Liver (tissue), 3 donors: ENCODE data around the gene MCCC1.

Source experiments
- RAD21 ChIP-seq, 2 donors: IDR thresholded peaks; 2 replicates each; pipeline ENCODE4 v1.6.1; 2016; ENCODE audit warnings: antibody characterized with exemption in 2 of 2, mild to moderate bottlenecking in 2 of 2
- RXRA ChIP-seq, 2 donors: IDR thresholded peaks; 2 replicates each; pipeline ENCODE4 v1.6.1; 2017 to 2018; ENCODE audit warnings: antibody characterized with exemption in 2 of 2, mild to moderate bottlenecking in 1 of 2
- YY1 ChIP-seq: IDR thresholded peaks from 2 replicates; pipeline ENCODE4 v1.6.1; 2016; ENCODE audit warnings: antibody characterized with exemption, mild to moderate bottlenecking
- TF ChIP-seq, protein P1 (sequence below): fragments of 150-350 bp; IDR thresholded peaks from 2 replicates; pipeline ENCODE4 v1.5.1; 2017; ENCODE audit warnings: improper control_type of control experiment, low read depth, low read length; ENCODE audit not compliant: missing input control
- TF ChIP-seq, protein P2 (sequence below): IDR thresholded peaks from 2 replicates; pipeline ENCODE4 v1.6.1; 2016; ENCODE audit warnings: antibody characterized with exemption
- donor health status: healthy.
- donor health status: healthy.

DNA sequence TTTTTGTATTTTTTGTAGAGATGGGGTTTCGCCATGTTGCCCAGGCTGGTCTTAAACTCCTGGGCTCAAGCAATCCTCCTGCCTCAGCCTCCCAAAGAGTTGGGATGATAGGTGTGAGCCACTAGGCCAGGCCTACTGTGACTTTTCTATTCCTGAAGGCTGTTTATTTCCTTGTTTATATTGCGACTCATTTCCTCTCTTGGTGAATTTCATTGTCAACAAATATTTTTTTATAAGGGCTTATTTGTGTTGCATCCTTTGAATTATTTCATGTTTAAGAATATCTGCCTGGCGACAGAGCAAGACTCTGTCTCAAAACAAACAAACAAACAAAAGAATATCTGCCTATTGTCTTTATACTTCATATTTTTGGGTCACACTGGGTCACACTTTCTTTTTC lies 29.4 kb upstream of the MCCC1 start:
- TF ChIP-seq YY1, result no peak
- TF ChIP-seq RAD21 (IDR thresholded peaks at IDR 0.05), result no peak
- TF ChIP-seq, protein P1, sequence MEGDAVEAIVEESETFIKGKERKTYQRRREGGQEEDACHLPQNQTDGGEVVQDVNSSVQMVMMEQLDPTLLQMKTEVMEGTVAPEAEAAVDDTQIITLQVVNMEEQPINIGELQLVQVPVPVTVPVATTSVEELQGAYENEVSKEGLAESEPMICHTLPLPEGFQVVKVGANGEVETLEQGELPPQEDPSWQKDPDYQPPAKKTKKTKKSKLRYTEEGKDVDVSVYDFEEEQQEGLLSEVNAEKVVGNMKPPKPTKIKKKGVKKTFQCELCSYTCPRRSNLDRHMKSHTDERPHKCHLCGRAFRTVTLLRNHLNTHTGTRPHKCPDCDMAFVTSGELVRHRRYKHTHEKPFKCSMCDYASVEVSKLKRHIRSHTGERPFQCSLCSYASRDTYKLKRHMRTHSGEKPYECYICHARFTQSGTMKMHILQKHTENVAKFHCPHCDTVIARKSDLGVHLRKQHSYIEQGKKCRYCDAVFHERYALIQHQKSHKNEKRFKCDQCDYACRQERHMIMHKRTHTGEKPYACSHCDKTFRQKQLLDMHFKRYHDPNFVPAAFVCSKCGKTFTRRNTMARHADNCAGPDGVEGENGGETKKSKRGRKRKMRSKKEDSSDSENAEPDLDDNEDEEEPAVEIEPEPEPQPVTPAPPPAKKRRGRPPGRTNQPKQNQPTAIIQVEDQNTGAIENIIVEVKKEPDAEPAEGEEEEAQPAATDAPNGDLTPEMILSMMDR, result no peak
- TF ChIP-seq, protein P2, sequence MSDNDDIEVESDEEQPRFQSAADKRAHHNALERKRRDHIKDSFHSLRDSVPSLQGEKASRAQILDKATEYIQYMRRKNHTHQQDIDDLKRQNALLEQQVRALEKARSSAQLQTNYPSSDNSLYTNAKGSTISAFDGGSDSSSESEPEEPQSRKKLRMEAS, result no peak
- TF ChIP-seq RXRA (IDR thresholded peaks at IDR 0.05), result no peak
